ENCODE data around the gene TMEM223.
"Not testable (repeated sequence)": the region's sequence is repeated elsewhere in the genome, so short reads cannot be mapped to it uniquely, and the experiment has no call there.

Gene TMEM223

DNA sequence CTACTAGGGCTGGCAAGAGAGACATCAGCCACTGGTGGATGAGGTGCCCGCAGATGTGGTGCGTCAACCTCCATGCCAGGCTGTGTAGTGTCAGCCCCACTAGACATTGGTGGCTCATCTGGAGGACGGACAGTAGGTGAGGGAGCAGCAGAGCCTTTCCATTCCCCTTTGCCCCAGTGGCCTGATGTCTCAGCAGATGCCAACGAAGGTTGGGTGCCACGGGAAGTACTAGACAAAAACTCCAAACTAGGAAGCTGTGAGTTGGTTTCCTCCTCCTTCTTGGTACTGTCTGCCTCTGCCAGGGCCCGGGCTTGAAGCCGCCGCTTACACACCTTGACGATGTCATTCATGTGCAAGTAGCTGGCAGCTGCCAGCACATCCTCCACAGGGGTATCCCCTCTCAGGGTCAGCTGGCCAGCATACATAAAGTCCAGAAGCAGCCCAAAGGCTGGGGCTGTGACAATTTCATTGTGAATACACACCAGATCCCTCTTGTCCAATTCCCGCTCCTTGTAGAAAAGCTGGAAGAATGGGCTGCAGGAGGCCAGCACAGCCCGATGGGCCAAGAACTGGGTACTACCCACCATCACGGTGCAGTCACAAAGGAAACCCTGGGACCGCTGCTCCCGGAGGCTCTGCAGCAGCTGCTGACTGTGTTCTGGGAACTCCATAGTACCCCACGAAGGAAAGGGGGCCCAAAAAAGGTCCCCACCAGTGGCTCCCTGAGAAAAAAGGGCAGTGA is 38.6 kb downstream of the TMEM223 start:
- DNase-seq (ENCODE audit: low read depth) = no peak

DNA sequence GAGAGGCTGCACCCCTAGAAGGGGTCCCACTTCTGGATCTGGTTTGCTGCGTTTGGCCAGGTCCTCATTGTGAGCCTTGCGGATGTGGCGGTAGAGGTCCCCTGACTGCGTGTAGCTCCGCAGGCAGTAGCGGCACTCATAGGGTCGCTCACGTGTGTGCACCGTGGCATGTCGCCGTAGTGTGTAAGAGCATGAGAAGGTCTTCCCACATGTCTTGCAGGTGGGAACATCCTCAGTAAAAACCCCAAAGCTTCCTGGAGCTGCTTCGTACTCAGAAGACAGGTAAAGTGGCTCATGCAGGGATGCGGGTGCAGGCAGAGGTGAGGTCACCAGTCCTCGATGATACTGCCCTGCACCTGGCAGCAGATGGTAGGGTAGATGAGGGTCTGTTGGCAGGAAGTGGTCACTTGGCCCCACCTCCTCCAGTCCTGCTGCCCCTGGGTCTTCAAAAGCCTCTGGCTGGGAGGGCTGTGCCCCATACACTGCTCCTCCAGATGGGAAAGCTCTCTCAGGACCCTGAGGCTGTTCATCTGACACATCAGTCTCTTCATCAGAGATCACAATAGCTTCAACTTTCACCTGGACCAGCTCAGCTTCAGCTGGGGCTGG is 39.5 kb downstream of the TMEM223 start:
- no peak for DNase-seq (ENCODE audit: low read depth)

DNA sequence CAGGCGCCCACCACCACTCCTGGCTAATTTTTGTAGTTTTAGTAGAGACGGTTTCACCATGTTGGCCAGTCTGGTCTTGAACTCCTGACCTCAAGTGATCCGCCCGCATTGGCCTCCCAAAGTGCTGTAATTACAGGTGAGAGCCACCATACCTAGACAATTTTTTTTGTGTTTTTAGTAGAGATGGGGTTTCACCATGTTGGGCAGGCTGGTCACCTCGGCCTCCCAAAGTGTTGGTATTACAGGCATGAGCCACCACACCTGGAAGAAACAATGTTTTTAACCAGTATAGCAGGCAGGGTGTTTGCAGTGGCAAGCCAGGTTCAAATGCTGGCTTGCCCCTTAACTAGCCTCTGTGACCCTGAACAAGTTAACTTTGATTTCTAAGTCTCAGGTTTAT is 41.9 kb downstream of the TMEM223 start:
- not testable (repeated sequence) for DNase-seq (ENCODE audit: low read depth)

DNA sequence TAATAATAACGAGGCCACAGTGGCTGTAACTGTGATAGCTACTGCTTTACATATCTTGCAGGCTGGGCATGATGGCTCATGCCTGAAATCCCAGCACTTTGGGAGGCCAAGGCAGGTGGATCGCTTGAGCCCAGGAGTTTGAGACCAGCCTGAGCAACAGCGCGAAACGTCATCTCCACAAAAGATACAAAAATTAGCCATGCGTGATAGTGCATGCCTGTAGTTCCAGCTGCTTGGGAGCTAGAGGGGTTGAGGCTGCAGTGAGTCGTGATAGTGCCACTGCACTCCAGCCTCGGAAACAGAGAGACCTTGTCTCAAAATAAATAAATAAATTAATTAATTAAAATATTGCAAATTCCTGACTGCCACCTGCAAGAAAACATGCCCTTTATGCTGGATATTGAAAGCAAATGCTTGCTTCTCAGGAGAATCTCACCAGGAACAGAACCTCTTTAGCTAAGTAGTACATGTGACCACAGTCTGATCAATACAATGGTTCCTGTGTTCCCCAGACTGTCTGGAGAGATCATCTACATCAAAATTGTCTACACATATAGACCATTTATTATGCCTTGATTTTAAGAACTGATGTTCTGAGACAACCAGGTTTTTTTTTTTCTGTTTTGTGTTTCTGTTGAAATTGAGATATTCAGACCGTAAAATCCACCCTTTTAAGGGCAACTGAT is 44.2 kb downstream of the TMEM223 start:
- no peak for DNase-seq (ENCODE audit: low read depth)
